Mononuclear cell (primary cell): Measurements from ENCODE around the gene UVRAG. TPM values are rescaled to one million over a fixed set of nuclear protein-coding genes. Genes with fewer than 3 reads are reported as not detected.

Experiments used
- H3K27me3 ChIP-seq: 2 replicates; pipeline ENCODE4 v1.6.0; 2011; ENCODE audit warnings: low read length, control low read depth; ENCODE audit not compliant: insufficient read depth
- H3K4me1 ChIP-seq: 2 replicates; pipeline ENCODE4 v1.5.1; 2011; ENCODE audit warnings: mild to moderate bottlenecking, low read length, control low read depth; ENCODE audit not compliant: insufficient read depth
- H3K4me3 ChIP-seq: 2 replicates; pipeline ENCODE4 v1.5.1; 2011; ENCODE audit warnings: mild to moderate bottlenecking, low read length, moderate library complexity
- H3K9me3 ChIP-seq: 2 replicates; pipeline ENCODE4 v1.5.1; 2011; ENCODE audit warnings: low read depth, mild to moderate bottlenecking, control low read depth, low read length
- total RNA-seq: library from RNA; depleted of rRNA; stranded (reverse); fragments of >200 nt; gene quantifications from one replicate; pipeline ENCODE4 v1.2.3, GENCODE V29; 2012

The UVRAG gene
- total RNA-seq, 1 donor = 42.5 TPM

- H3K9me3 ChIP-seq = no peaks in the 10 kb centered on the region
- H3K4me3 ChIP-seq = no peak overlapping the region
- H3K4me1 ChIP-seq = no peaks in the 10 kb centered on the region
- H3K27me3 ChIP-seq = no peaks in the 10 kb centered on the region
These were observed 210.1 kb downstream of the UVRAG start for GRCh38 chr11:76025068-76025467.

GRCh38 chr11:76025817-76026216 lies 210.8 kb downstream of the UVRAG start:
- Histone ChIP-seq H3K4me1 (no peaks in the 10 kb centered on the region), H3K9me3 (no peaks in the 10 kb centered on the region), H3K27me3 (no peaks in the 10 kb centered on the region), H3K4me3 (no peak overlapping the region)

- H3K9me3 ChIP-seq = no peaks in the 10 kb centered on the region
These were observed 211.3 kb downstream of the UVRAG start for GRCh38 chr11:76026281-76026680.

GRCh38 chr11:76026862-76027261 lies 211.9 kb downstream of the UVRAG start:
- Histone ChIP-seq H3K9me3 (no peaks in the 10 kb centered on the region), H3K4me3 (no peak overlapping the region), H3K4me1 (no peaks in the 10 kb centered on the region), H3K27me3 (no peaks in the 10 kb centered on the region)

More at GRCh38 chr11:76026281-76026680, 211.3 kb downstream of the UVRAG start:
- Histone ChIP-seq H3K27me3 (no peaks in the 10 kb centered on the region), H3K4me1 (no peaks in the 10 kb centered on the region), H3K4me3 (no peak overlapping the region)

- H3K9me3 ChIP-seq = no peaks in the 10 kb centered on the region
- no peak overlapping the region for H3K4me3 ChIP-seq
- no peaks in the 10 kb centered on the region for H3K27me3 ChIP-seq
These were observed 215.3 kb downstream of the UVRAG start for GRCh38 chr11:76030286-76030685.

GRCh38 chr11:76030968-76031590 lies 216.1 kb downstream of the UVRAG start:
- Histone ChIP-seq H3K4me3 (no peak overlapping the region), H3K9me3 (no peaks in the 10 kb centered on the region), H3K27me3 (no peaks in the 10 kb centered on the region), H3K4me1 (no peaks in the 10 kb centered on the region)

More at GRCh38 chr11:76030286-76030685, 215.3 kb downstream of the UVRAG start:
- H3K4me1 ChIP-seq = no peaks in the 10 kb centered on the region

GRCh38 chr11:76033699-76034098 lies 218.7 kb downstream of the UVRAG start:
- Histone ChIP-seq H3K4me3 (no peak overlapping the region), H3K4me1 (no peaks in the 10 kb centered on the region), H3K27me3 (no peaks in the 10 kb centered on the region), H3K9me3 (no peaks in the 10 kb centered on the region)

GRCh38 chr11:76035020-76035419 lies 220.0 kb downstream of the UVRAG start:
- no peaks in the 10 kb centered on the region for H3K4me1 ChIP-seq
- H3K9me3 ChIP-seq = no peaks in the 10 kb centered on the region
- H3K27me3 ChIP-seq = no peaks in the 10 kb centered on the region

GRCh38 chr11:76038608-76039007 lies 223.6 kb downstream of the UVRAG start:
- Histone ChIP-seq H3K4me3 (no peak overlapping the region), H3K4me1 (no peaks in the 10 kb centered on the region), H3K9me3 (no peaks in the 10 kb centered on the region), H3K27me3 (no peaks in the 10 kb centered on the region)

More at GRCh38 chr11:76035020-76035419, 220.0 kb downstream of the UVRAG start:
- no peak overlapping the region for H3K4me3 ChIP-seq

- H3K27me3 ChIP-seq = no peaks in the 10 kb centered on the region
- no peaks in the 10 kb centered on the region for H3K4me1 ChIP-seq
- no peaks in the 10 kb centered on the region for H3K9me3 ChIP-seq
- no peak overlapping the region for H3K4me3 ChIP-seq
These were observed 226.2 kb downstream of the UVRAG start for GRCh38 chr11:76041208-76041607.

GRCh38 chr11:76044750-76045320 lies 229.8 kb downstream of the UVRAG start:
- H3K27me3 ChIP-seq = no peaks in the 10 kb centered on the region

GRCh38 chr11:76047231-76047630 lies 232.2 kb downstream of the UVRAG start:
- Histone ChIP-seq H3K9me3 (peaks cover 19% of the 10 kb centered on the region), H3K4me3 (no peak overlapping the region), H3K27me3 (no peaks in the 10 kb centered on the region), H3K4me1 (no peaks in the 10 kb centered on the region)

More at GRCh38 chr11:76044750-76045320, 229.8 kb downstream of the UVRAG start:
- Histone ChIP-seq H3K4me3 (no peak overlapping the region), H3K4me1 (no peaks in the 10 kb centered on the region), H3K9me3 (peaks cover 18% of the 10 kb centered on the region)

GRCh38 chr11:76047766-76048165 lies 232.8 kb downstream of the UVRAG start:
- Histone ChIP-seq H3K4me3 (no peak overlapping the region), H3K4me1 (no peaks in the 10 kb centered on the region), H3K9me3 (peaks cover 19% of the 10 kb centered on the region), H3K27me3 (no peaks in the 10 kb centered on the region)

GRCh38 chr11:76048763-76049162 lies 233.8 kb downstream of the UVRAG start:
- Histone ChIP-seq H3K9me3 (peaks cover 19% of the 10 kb centered on the region), H3K4me3 (no peak overlapping the region), H3K4me1 (no peaks in the 10 kb centered on the region), H3K27me3 (no peaks in the 10 kb centered on the region)

- Histone ChIP-seq H3K27me3 (no peaks in the 10 kb centered on the region), H3K4me3 (no peak overlapping the region), H3K4me1 (no peaks in the 10 kb centered on the region), H3K9me3 (peaks cover 19% of the 10 kb centered on the region)
These were observed 234.5 kb downstream of the UVRAG start for GRCh38 chr11:76049511-76049910.

GRCh38 chr11:76051937-76052336 lies 236.9 kb downstream of the UVRAG start:
- no peak overlapping the region for H3K4me3 ChIP-seq
- H3K9me3 ChIP-seq = peaks cover 19% of the 10 kb centered on the region
- no peaks in the 10 kb centered on the region for H3K27me3 ChIP-seq
- H3K4me1 ChIP-seq = no peaks in the 10 kb centered on the region
